ENCODE data around the gene PIR.

The PIR gene

DNA sequence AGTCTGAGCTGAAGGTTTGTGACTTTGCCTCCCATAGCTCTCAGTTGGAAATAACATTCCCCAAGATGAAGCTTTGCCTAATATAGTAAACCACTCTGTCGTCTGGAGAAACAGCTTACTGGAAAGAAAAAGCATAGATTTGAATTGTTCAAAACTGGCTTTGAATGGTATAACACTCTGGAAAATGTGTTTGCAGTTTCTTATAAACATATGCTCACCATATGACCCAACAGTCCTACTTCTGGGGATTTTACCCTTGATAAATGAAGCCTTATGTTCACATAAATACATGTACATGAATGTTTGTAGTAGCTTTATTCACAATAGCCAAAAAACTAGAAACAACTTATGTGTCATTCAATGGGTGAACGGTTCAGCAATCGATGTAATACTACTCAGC, 119.2 kb downstream of the PIR start:
- Histone ChIP-seq H4K20me1 (ENCODE audit: insufficient read depth, low read length) (no peaks in the 10 kb centered on the region), H3K9me3 (ENCODE audit: insufficient read depth, low read length) (no peaks in the 10 kb centered on the region), H2AFZ (ENCODE audit: low read depth, low read length) (no peak overlapping the region), H3K9ac (ENCODE audit: low read length) (no peak overlapping the region), H3K36me3 (replicated peaks; ENCODE audit: low read depth, low read length) (no peaks in the 10 kb centered on the region), H3K4me2 (ENCODE audit: low read length) (no peak overlapping the region), H3K27me3 (ENCODE audit: low read depth, low read length) (no peaks in the 10 kb centered on the region), H3K79me2 (ENCODE audit: low read length) (no peaks in the 10 kb centered on the region), H3K4me1 (ENCODE audit: low read length) (peaks cover 14% of the 10 kb centered on the region), H3K27ac (ENCODE audit: low read length) (no peak overlapping the region), H3K4me3 (ENCODE audit: low read length) (no peak overlapping the region)
- TF ChIP-seq EZH2phosphoT487 (IDR thresholded peaks at IDR 0.05; ENCODE audit: low read depth): no peak
- TF ChIP-seq, protein P1, sequence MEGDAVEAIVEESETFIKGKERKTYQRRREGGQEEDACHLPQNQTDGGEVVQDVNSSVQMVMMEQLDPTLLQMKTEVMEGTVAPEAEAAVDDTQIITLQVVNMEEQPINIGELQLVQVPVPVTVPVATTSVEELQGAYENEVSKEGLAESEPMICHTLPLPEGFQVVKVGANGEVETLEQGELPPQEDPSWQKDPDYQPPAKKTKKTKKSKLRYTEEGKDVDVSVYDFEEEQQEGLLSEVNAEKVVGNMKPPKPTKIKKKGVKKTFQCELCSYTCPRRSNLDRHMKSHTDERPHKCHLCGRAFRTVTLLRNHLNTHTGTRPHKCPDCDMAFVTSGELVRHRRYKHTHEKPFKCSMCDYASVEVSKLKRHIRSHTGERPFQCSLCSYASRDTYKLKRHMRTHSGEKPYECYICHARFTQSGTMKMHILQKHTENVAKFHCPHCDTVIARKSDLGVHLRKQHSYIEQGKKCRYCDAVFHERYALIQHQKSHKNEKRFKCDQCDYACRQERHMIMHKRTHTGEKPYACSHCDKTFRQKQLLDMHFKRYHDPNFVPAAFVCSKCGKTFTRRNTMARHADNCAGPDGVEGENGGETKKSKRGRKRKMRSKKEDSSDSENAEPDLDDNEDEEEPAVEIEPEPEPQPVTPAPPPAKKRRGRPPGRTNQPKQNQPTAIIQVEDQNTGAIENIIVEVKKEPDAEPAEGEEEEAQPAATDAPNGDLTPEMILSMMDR (IDR thresholded peaks at IDR 0.05; ENCODE audit: low read depth, low read length): no peak

DNA sequence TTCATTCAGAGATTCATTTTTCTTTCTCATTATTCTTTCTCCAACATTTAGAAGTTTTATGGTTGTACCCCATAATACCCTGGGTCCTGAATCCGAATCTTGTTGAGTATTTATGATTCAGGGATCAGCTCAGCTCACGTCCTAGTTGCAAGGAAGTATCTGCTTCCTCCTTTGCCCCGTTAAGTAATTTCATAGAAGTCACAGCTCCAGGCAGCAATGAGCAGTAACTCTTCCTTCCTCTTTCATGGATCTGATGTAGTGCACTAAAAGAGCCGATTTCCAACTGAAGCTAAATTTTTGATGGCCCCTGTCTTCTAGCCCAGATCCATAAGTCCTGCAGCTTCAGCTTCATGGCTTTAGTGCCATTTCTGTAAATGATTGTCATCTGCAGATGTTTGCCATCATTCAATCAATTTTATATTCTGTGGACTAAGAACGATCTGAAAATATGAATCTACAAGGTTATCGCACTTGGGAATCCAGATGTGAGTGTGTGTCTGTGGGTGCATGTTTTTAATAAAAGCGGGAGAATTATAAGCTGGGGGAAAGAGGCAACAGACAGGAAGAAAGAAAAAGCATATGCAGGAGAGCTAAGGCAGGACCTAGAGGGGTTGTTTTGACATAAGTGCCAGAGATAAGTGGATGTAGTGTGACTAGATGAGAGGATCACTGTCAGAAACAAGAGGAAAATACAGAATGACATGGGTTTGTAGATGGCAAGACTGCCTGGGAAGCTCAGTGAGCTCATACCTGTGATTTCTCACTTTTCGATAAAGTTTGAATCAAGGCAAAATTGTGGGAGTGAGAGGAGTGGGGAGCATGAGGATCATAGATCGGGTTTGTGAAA, 126.4 kb downstream of the PIR start:
- H2AFZ ChIP-seq (ENCODE audit: low read depth, low read length): peak overlapping the region; percentile 72
- H3K4me2 ChIP-seq (ENCODE audit: low read length): peak overlapping the region; percentile 89
- H3K36me3 ChIP-seq (replicated peaks; ENCODE audit: low read depth, low read length): no peaks in the 10 kb centered on the region
- no peaks in the 10 kb centered on the region for H3K27me3 ChIP-seq (ENCODE audit: low read depth, low read length)
- no peaks in the 10 kb centered on the region for H3K79me2 ChIP-seq (ENCODE audit: low read length)
- H3K9ac ChIP-seq (ENCODE audit: low read length): peak overlapping the region; percentile 48
- H3K4me1 ChIP-seq (ENCODE audit: low read length): peaks cover 42% of the 10 kb centered on the region
- no peaks in the 10 kb centered on the region for H4K20me1 ChIP-seq (ENCODE audit: insufficient read depth, low read length)
- 0 out of 2 replicates have a peak overlapping the region, but pooled peaks have one; percentile 24 for H3K27ac ChIP-seq (ENCODE audit: low read length)
- no peaks in the 10 kb centered on the region for H3K9me3 ChIP-seq (ENCODE audit: insufficient read depth, low read length)
- H3K4me3 ChIP-seq (ENCODE audit: low read length): peak overlapping the region; percentile 69
- TF ChIP-seq EZH2phosphoT487 (IDR thresholded peaks at IDR 0.05; ENCODE audit: low read depth): no peak

DNA sequence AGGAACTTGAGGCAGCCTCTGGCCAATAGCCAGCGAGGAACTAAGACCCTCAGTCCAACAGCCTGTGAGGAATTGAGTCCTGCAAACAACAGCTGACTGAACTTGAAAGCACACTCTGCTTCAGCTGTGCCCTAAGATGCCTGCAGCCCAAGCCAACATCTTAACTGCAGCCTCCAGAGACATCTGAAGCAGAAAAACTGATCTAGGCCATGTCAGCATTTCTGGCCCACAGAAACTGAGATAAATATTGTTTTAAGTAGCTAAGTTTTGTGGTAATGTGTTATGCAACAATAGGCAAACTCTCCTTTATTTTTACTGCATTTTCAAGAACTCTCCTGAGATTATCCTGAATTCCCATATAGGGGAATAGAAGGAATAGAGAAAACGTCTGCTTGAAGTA, 133.4 kb downstream of the PIR start:
- Histone ChIP-seq H2AFZ (ENCODE audit: low read depth, low read length) (peak overlapping the region; percentile 94), H3K27me3 (ENCODE audit: low read depth, low read length) (no peaks in the 10 kb centered on the region), H4K20me1 (ENCODE audit: insufficient read depth, low read length) (no peaks in the 10 kb centered on the region), H3K4me2 (ENCODE audit: low read length) (peak overlapping the region; percentile 62), H3K9me3 (ENCODE audit: insufficient read depth, low read length) (peaks cover 5% of the 10 kb centered on the region; the same call in 1 of the 2 replicates), H3K9ac (ENCODE audit: low read length) (peak overlapping the region; percentile 63), H3K4me3 (ENCODE audit: low read length) (peak overlapping the region; percentile 11; the same call in 1 of the 2 replicates), H3K79me2 (ENCODE audit: low read length) (no peaks in the 10 kb centered on the region), H3K4me1 (ENCODE audit: low read length) (peaks cover 50% of the 10 kb centered on the region), H3K27ac (ENCODE audit: low read length) (peak overlapping the region; percentile 99), H3K36me3 (replicated peaks; ENCODE audit: low read depth, low read length) (peaks cover 16% of the 10 kb centered on the region)
- no peak for TF ChIP-seq EZH2phosphoT487 (IDR thresholded peaks at IDR 0.05; ENCODE audit: low read depth)

DNA sequence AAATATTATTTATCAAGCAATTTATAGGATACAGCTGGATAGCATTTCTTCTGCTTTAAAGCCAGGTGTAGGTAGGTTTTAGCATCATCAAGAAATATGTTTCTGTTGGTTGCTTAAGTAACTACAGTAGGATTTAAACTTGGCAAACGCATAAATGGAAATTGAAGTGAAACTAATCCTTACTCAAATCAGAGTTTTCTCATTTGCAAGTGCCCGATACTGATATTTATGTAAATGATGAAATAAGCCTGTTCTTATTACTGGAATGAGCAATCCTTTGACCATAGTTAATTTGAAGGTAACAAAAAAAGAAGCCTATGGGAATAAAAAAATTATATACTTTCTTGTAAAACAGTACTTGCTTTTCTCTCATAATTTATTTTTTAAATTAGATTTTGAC, 134.6 kb downstream of the PIR start:
- H3K9me3 ChIP-seq (ENCODE audit: insufficient read depth, low read length): peaks cover 5% of the 10 kb centered on the region; the same call in 1 of the 2 replicates
- H4K20me1 ChIP-seq (ENCODE audit: insufficient read depth, low read length): no peaks in the 10 kb centered on the region
- no peak overlapping the region; the same call in 1 of the 2 replicates for H2AFZ ChIP-seq (ENCODE audit: low read depth, low read length)
- peak overlapping the region; percentile 63 for H3K9ac ChIP-seq (ENCODE audit: low read length)
- TF ChIP-seq, protein P1 (IDR thresholded peaks at IDR 0.05; ENCODE audit: low read depth, low read length): no peak
- TF ChIP-seq EZH2phosphoT487 (IDR thresholded peaks at IDR 0.05; ENCODE audit: low read depth): no peak
- H3K36me3 ChIP-seq (replicated peaks; ENCODE audit: low read depth, low read length): peaks cover 16% of the 10 kb centered on the region
- peak overlapping the region; percentile 99 for H3K27ac ChIP-seq (ENCODE audit: low read length)
- H3K27me3 ChIP-seq (ENCODE audit: low read depth, low read length): no peaks in the 10 kb centered on the region
- peak overlapping the region; percentile 30 for H3K4me3 ChIP-seq (ENCODE audit: low read length)
- H3K4me1 ChIP-seq (ENCODE audit: low read length): peaks cover 52% of the 10 kb centered on the region
- H3K79me2 ChIP-seq (ENCODE audit: low read length): no peaks in the 10 kb centered on the region
- H3K4me2 ChIP-seq (ENCODE audit: low read length): peak overlapping the region; percentile 62

DNA sequence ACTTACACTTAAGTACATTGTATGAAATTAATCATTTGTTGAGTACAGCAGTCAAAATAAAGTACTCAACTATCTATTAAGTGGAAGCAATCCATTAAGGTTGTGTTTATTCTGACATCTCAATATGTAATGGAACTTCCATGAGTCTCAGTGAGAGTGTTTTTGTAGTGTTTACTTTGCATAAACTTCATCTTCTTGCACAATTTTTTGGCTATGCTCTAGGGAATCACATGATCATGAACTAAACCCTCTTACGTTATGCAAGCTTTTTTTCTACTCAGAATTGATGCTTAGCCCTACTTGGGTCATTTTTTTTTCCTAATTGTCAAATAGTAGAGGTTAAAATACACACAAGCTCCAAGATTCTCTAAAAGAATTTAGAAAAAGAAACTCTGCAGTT, 136.7 kb downstream of the PIR start:
- no peak overlapping the region for H3K4me3 ChIP-seq (ENCODE audit: low read length)

More for the DNA sequence above, 136.7 kb downstream of the PIR start:
- Histone ChIP-seq H3K9ac (ENCODE audit: low read length) (no peak overlapping the region), H4K20me1 (ENCODE audit: insufficient read depth, low read length) (no peaks in the 10 kb centered on the region), H3K27ac (ENCODE audit: low read length) (peak overlapping the region; percentile 99; the same call in 1 of the 2 replicates), H3K4me1 (ENCODE audit: low read length) (peaks cover 70% of the 10 kb centered on the region), H2AFZ (ENCODE audit: low read depth, low read length) (no peak overlapping the region), H3K9me3 (ENCODE audit: insufficient read depth, low read length) (peaks cover 5% of the 10 kb centered on the region; the same call in 1 of the 2 replicates), H3K4me2 (ENCODE audit: low read length) (no peak overlapping the region), H3K27me3 (ENCODE audit: low read depth, low read length) (no peaks in the 10 kb centered on the region), H3K79me2 (ENCODE audit: low read length) (no peaks in the 10 kb centered on the region), H3K36me3 (replicated peaks; ENCODE audit: low read depth, low read length) (peaks cover 16% of the 10 kb centered on the region)
- TF ChIP-seq, protein P1 (IDR thresholded peaks at IDR 0.05; ENCODE audit: low read depth, low read length): no peak
- TF ChIP-seq EZH2phosphoT487 (IDR thresholded peaks at IDR 0.05; ENCODE audit: low read depth): no peak
